SK-N-SH treated with all-trans-retinoic acid at 6 μM for 48 hours (cell line): ENCODE data around the gene SPAG4.

Source experiments
- ATAC-seq: fragments of 200-7000 bp; cut with Tn5 transposase; 3 replicates; pipeline ENCODE4 v1.9.1; 2020; ENCODE audit warnings: mild to moderate bottlenecking, moderate library complexity
- ARNTL ChIP-seq: fragments of 450-650 bp; formaldehyde crosslinking; IDR thresholded peaks from 2 replicates; pipeline ENCODE4 v1.5.0; 2020; ENCODE audit warnings: low read depth, mild to moderate bottlenecking, moderate library complexity, borderline replicate concordance
- BACH2 ChIP-seq: fragments of 250-450 bp; sonication (Bioruptor Pico); IDR thresholded peaks from 2 replicates; pipeline ENCODE4 v1.9.0; 2021; ENCODE audit warnings: mild to moderate bottlenecking, borderline replicate concordance
- ESRRG ChIP-seq: fragments of 250-450 bp; sonication (Bioruptor Pico); IDR thresholded peaks from 2 replicates; pipeline ENCODE4 v1.6.1; 2021; ENCODE audit warnings: mild to moderate bottlenecking
- GLIS3 ChIP-seq: fragments of 250-450 bp; sonication (Bioruptor Pico); IDR thresholded peaks from 2 replicates; pipeline ENCODE4 v1.5.0; 2020; ENCODE audit warnings: mild to moderate bottlenecking, moderate library complexity
- ISL1 ChIP-seq: fragments of 250-450 bp; sonication (Bioruptor Pico); IDR thresholded peaks from 2 replicates; pipeline ENCODE4 v2.1.2; 2022; ENCODE audit warnings: mild to moderate bottlenecking, moderate library complexity
- OSR1 ChIP-seq: fragments of 250-450 bp; sonication (Bioruptor Pico); IDR thresholded peaks from 2 replicates; pipeline ENCODE4 v1.8.0; 2022; ENCODE audit warnings: moderate library complexity, mild to moderate bottlenecking, inconsistent platforms
- PPARA ChIP-seq: fragments of 250-450 bp; sonication (Bioruptor Pico); IDR thresholded peaks from 2 replicates; pipeline ENCODE4 v1.5.0; 2020; ENCODE audit warnings: mild to moderate bottlenecking, borderline replicate concordance
- RARB ChIP-seq: fragments of 250-450 bp; sonication (Bioruptor Pico); IDR thresholded peaks from 2 replicates; pipeline ENCODE4 v1.8.0; 2021; ENCODE audit warnings: mild to moderate bottlenecking, moderate library complexity
- SNAI2 ChIP-seq: fragments of 250-450 bp; sonication (Bioruptor Pico); IDR thresholded peaks from 2 replicates; pipeline ENCODE4 v1.5.0; 2020; ENCODE audit warnings: mild to moderate bottlenecking, moderate library complexity
- TOX ChIP-seq: fragments of 250-450 bp; sonication (Bioruptor Pico); IDR thresholded peaks from 2 replicates; pipeline ENCODE4 v1.8.0; 2021; ENCODE audit warnings: mild to moderate bottlenecking, moderate library complexity, borderline replicate concordance
- ZC3H10 ChIP-seq: fragments of 250-450 bp; sonication (Bioruptor Pico); IDR thresholded peaks from 2 replicates; pipeline ENCODE4 v1.5.1; 2021; ENCODE audit warnings: mild to moderate bottlenecking, moderate library complexity
- ZFP3 ChIP-seq: fragments of 250-450 bp; sonication (Bioruptor Pico); IDR thresholded peaks from 2 replicates; pipeline ENCODE4 v1.5.0; 2020; ENCODE audit warnings: mild to moderate bottlenecking, moderate library complexity
- ZFP30 ChIP-seq: fragments of 450-650 bp; formaldehyde crosslinking; IDR thresholded peaks from 2 replicates; pipeline ENCODE4 v1.5.0; 2022; ENCODE audit warnings: mild to moderate bottlenecking, moderate library complexity
- ZNF70 ChIP-seq: fragments of 450-650 bp; formaldehyde crosslinking; IDR thresholded peaks from 2 replicates; pipeline ENCODE4 v1.5.0; 2020; ENCODE audit warnings: mild to moderate bottlenecking, moderate library complexity
- ZNF8 ChIP-seq: fragments of 450-650 bp; formaldehyde crosslinking; IDR thresholded peaks from 2 replicates; pipeline ENCODE4 v1.5.0; 2020; ENCODE audit warnings: mild to moderate bottlenecking, moderate library complexity
- TF ChIP-seq, protein P1 (sequence below): fragments of 250-450 bp; sonication (Bioruptor Pico); IDR thresholded peaks from 2 replicates; pipeline ENCODE4 v1.5.0; 2020; ENCODE audit warnings: mild to moderate bottlenecking, moderate library complexity
- TF ChIP-seq, protein P2 (sequence below): fragments of 250-450 bp; sonication (Bioruptor Pico); IDR thresholded peaks from 2 replicates; pipeline ENCODE4 v1.5.1; 2020; ENCODE audit warnings: low read depth, mild to moderate bottlenecking, moderate library complexity
- TF ChIP-seq, protein P3 (sequence below): fragments of 250-450 bp; sonication (Bioruptor Pico); IDR thresholded peaks from 2 replicates; pipeline ENCODE4 v1.8.0; 2021; ENCODE audit warnings: low read depth, mild to moderate bottlenecking, moderate library complexity, borderline replicate concordance
- TF ChIP-seq, protein P4 (sequence below): fragments of 250-450 bp; sonication (Bioruptor Pico); IDR thresholded peaks from 2 replicates; pipeline ENCODE4 v1.8.0; 2020; ENCODE audit warnings: mild to moderate bottlenecking, moderate library complexity, borderline replicate concordance
- TF ChIP-seq, protein P5 (sequence below): fragments of 250-450 bp; sonication (Bioruptor Pico); IDR thresholded peaks from 2 replicates; pipeline ENCODE4 v1.5.1; 2021; ENCODE audit warnings: mild to moderate bottlenecking, moderate library complexity

Gene SPAG4

DNA sequence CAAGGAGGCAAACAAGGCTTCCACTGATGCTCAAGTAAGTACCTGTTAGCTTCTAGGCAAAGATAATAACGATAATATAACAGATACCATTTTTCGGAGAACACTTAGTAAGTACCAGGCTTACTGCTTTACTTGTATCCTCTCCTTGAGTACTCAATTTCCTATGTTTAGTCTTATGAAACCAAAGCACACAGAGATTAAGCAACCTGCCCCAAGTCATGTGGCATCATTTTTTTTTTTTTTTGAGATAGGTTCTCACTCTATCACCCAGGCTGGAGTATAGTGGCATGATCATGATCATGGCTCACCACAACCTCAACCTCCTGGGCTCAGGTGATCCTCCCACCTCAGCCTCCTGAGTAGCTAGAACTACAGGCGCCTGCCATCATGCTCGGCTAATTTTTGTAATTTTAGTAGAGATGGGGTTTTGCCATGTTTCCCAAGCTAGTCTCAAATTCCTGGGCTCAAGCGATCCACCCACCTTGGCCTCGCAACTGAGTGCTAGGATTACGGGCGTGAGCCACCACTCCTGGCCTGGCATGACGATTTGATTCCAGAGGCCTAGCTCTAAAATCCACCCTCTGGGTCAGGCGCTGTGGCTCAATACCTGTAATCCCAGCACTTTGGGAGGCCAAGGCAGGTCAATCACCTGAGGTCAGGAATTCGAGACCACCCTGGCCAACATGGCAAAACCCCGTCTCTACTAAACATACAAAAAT lies 14.0 kb downstream of the SPAG4 start:
- ATAC-seq, result no peak
- no peak for TF ChIP-seq RARB (CRISPR knock-in tag)
- TF ChIP-seq, protein P1, sequence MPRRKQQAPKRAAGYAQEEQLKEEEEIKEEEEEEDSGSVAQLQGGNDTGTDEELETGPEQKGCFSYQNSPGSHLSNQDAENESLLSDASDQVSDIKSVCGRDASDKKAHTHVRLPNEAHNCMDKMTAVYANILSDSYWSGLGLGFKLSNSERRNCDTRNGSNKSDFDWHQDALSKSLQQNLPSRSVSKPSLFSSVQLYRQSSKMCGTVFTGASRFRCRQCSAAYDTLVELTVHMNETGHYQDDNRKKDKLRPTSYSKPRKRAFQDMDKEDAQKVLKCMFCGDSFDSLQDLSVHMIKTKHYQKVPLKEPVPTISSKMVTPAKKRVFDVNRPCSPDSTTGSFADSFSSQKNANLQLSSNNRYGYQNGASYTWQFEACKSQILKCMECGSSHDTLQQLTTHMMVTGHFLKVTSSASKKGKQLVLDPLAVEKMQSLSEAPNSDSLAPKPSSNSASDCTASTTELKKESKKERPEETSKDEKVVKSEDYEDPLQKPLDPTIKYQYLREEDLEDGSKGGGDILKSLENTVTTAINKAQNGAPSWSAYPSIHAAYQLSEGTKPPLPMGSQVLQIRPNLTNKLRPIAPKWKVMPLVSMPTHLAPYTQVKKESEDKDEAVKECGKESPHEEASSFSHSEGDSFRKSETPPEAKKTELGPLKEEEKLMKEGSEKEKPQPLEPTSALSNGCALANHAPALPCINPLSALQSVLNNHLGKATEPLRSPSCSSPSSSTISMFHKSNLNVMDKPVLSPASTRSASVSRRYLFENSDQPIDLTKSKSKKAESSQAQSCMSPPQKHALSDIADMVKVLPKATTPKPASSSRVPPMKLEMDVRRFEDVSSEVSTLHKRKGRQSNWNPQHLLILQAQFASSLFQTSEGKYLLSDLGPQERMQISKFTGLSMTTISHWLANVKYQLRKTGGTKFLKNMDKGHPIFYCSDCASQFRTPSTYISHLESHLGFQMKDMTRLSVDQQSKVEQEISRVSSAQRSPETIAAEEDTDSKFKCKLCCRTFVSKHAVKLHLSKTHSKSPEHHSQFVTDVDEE, result no peak
- TF ChIP-seq ESRRG, result no peak
- TF ChIP-seq ZFP3 (CRISPR knock-in tag), result no peak

DNA sequence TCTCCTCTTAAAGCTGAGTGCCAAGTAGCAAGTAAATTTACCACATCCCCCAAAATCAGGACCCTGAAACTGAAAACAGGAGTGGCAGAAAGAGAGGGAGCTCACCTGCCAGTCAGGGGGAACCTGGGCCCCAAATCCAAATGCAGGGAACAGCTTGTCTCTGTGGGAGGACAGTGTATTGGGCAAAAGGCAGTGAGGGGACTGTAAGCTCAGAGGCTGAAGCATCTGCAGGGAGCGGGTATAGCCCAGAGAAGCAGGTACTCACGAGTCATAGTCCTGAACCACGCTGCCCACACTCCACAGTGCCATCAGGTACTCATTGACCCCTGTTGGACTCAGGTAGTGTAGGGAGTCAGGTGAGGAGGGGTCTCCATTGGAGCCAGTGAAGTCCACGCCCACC lies 15.0 kb downstream of the SPAG4 start:
- ATAC-seq, result no peak

DNA sequence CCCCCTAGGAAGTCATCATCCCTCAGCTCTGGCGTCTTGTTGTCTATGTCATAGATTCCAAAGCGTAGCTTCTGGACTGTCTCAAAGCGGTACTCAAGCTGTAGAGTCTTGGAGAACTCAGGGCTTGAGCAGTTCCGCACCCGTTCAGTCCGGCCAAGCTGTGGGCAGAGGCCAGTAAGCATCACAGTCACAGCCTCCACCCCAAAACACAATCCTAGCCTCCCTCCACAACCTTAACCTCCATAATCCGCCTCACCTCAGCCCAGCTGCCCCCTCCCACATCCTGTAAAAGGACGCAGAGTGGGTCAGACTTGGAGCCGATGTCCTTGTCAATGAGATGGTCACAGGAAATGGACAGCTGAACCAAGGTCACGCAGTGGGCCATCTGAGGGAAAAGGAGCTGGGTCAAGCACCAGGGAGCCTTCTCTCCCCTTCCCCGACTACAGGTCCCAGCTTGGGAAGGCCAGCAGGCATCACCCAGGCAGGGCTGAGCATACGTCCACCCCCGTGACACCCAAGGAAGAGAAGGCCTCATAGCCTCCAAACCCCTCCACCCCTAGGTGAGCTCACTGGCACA lies 17.0 kb downstream of the SPAG4 start:
- ATAC-seq, result no peak
- TF ChIP-seq GLIS3 (CRISPR knock-in tag) (no peak), ZC3H10 (CRISPR knock-in tag) (no peak), ISL1 (CRISPR knock-in tag) (no peak)

More for the DNA sequence above, 15.0 kb downstream of the SPAG4 start:
- TF ChIP-seq, protein P2, sequence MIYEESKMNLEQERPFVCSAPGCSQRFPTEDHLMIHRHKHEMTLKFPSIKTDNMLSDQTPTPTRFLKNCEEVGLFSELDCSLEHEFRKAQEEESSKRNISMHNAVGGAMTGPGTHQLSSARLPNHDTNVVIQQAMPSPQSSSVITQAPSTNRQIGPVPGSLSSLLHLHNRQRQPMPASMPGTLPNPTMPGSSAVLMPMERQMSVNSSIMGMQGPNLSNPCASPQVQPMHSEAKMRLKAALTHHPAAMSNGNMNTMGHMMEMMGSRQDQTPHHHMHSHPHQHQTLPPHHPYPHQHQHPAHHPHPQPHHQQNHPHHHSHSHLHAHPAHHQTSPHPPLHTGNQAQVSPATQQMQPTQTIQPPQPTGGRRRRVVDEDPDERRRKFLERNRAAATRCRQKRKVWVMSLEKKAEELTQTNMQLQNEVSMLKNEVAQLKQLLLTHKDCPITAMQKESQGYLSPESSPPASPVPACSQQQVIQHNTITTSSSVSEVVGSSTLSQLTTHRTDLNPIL (CRISPR knock-in tag), result no peak
- TF ChIP-seq ZNF8, result no peak
- no peak for TF ChIP-seq PPARA (CRISPR knock-in tag)
- TF ChIP-seq ISL1 (CRISPR knock-in tag), result no peak

DNA sequence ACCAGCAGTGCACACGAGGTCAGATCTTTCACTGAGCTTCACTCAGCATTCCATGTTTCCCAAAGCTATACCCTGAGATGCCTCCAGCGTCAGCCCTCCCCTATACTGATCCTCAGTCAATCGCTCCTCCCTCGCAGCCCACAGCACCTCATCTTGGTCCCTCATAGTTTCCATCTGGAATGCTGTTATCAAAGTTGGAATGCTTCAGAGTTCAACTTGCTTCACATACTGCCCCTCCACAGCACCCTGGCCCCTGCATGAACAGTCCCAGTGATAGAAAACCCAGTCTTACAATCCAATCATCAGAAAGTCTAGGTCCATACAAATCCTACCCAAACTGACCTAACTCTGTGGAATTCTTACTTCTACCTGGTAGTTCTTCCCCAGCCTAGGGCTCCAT lies 20.0 kb downstream of the SPAG4 start:
- ATAC-seq, result no peak; the same call in 2 of the 3 replicates
- TF ChIP-seq ZNF8 (no peak), PPARA (CRISPR knock-in tag) (no peak), BACH2 (CRISPR knock-in tag) (no peak), RARB (CRISPR knock-in tag) (no peak), ZC3H10 (CRISPR knock-in tag) (no peak), ZNF70 (no peak), TOX (CRISPR knock-in tag) (no peak), OSR1 (CRISPR knock-in tag) (no peak), ESRRG (no peak), ARNTL (no peak), ISL1 (CRISPR knock-in tag) (no peak), ZFP30 (CRISPR knock-in tag) (no peak), SNAI2 (CRISPR knock-in tag) (no peak), ZFP3 (CRISPR knock-in tag) (no peak)
- TF ChIP-seq, protein P3, sequence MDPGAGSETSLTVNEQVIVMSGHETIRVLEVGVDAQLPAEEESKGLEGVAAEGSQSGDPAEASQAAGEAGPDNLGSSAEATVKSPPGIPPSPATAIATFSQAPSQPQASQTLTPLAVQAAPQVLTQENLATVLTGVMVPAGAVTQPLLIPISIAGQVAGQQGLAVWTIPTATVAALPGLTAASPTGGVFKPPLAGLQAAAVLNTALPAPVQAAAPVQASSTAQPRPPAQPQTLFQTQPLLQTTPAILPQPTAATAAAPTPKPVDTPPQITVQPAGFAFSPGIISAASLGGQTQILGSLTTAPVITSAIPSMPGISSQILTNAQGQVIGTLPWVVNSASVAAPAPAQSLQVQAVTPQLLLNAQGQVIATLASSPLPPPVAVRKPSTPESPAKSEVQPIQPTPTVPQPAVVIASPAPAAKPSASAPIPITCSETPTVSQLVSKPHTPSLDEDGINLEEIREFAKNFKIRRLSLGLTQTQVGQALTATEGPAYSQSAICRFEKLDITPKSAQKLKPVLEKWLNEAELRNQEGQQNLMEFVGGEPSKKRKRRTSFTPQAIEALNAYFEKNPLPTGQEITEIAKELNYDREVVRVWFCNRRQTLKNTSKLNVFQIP (CRISPR knock-in tag), result no peak
- TF ChIP-seq, protein P4, sequence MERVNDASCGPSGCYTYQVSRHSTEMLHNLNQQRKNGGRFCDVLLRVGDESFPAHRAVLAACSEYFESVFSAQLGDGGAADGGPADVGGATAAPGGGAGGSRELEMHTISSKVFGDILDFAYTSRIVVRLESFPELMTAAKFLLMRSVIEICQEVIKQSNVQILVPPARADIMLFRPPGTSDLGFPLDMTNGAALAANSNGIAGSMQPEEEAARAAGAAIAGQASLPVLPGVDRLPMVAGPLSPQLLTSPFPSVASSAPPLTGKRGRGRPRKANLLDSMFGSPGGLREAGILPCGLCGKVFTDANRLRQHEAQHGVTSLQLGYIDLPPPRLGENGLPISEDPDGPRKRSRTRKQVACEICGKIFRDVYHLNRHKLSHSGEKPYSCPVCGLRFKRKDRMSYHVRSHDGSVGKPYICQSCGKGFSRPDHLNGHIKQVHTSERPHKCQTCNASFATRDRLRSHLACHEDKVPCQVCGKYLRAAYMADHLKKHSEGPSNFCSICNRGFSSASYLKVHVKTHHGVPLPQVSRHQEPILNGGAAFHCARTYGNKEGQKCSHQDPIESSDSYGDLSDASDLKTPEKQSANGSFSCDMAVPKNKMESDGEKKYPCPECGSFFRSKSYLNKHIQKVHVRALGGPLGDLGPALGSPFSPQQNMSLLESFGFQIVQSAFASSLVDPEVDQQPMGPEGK (CRISPR knock-in tag), result no peak
- TF ChIP-seq, protein P1, result no peak
- TF ChIP-seq, protein P5, sequence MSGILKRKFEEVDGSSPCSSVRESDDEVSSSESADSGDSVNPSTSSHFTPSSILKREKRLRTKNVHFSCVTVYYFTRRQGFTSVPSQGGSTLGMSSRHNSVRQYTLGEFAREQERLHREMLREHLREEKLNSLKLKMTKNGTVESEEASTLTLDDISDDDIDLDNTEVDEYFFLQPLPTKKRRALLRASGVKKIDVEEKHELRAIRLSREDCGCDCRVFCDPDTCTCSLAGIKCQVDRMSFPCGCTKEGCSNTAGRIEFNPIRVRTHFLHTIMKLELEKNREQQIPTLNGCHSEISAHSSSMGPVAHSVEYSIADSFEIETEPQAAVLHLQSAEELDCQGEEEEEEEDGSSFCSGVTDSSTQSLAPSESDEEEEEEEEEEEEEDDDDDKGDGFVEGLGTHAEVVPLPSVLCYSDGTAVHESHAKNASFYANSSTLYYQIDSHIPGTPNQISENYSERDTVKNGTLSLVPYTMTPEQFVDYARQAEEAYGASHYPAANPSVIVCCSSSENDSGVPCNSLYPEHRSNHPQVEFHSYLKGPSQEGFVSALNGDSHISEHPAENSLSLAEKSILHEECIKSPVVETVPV (CRISPR knock-in tag), result no peak
